Measurements from ENCODE around the gene CTXN1. TPM values are rescaled to one million over a fixed set of nuclear protein-coding genes. Genes with fewer than 3 reads are reported as not detected.

The CTXN1 gene
- total RNA-seq, 1 experiment from 2014 or later = 1.0 TPM

- Histone ChIP-seq H3K36me3 (no peaks in the 10 kb centered on the region; the same call in 1 of the 2 replicates), H3K9me3 (replicated peaks) (no peaks in the 10 kb centered on the region), H3K27ac (no peak overlapping the region), H3K4me1 (no peaks in the 10 kb centered on the region), H3K4me3 (no peak overlapping the region), H3K27me3 (no peaks in the 10 kb centered on the region)
- no peak for DNase-seq
Observed at GRCh38 chr19:7908078-7908699, 17.7 kb downstream of the CTXN1 start.

GRCh38 chr19:7907544-7907943 is 18.4 kb downstream of the CTXN1 start:
- Histone ChIP-seq H3K9me3 (replicated peaks) (no peaks in the 10 kb centered on the region), H3K4me1 (no peaks in the 10 kb centered on the region; the same call in 1 of the 2 replicates), H3K27ac (no peak overlapping the region), H3K4me3 (no peak overlapping the region), H3K36me3 (no peaks in the 10 kb centered on the region; the same call in 1 of the 2 replicates), H3K27me3 (no peaks in the 10 kb centered on the region)
- DNase-seq = no peak

GRCh38 chr19:7907122-7907521 is 18.8 kb downstream of the CTXN1 start:
- Histone ChIP-seq H3K4me1 (no peaks in the 10 kb centered on the region; the same call in 1 of the 2 replicates), H3K27me3 (no peaks in the 10 kb centered on the region), H3K4me3 (no peak overlapping the region), H3K36me3 (no peaks in the 10 kb centered on the region; the same call in 1 of the 2 replicates), H3K27ac (no peak overlapping the region), H3K9me3 (replicated peaks) (no peaks in the 10 kb centered on the region)
- DNase-seq = no peak

- Histone ChIP-seq H3K27me3 (no peaks in the 10 kb centered on the region), H3K27ac (no peak overlapping the region), H3K36me3 (no peaks in the 10 kb centered on the region), H3K4me3 (no peak overlapping the region), H3K4me1 (no peaks in the 10 kb centered on the region; the same call in 1 of the 2 replicates), H3K9me3 (replicated peaks) (no peaks in the 10 kb centered on the region)
- no peak for DNase-seq
Observed at GRCh38 chr19:7905859-7906258, 20.1 kb downstream of the CTXN1 start.

- no peaks in the 10 kb centered on the region for H3K9me3 ChIP-seq (replicated peaks)
- H3K36me3 ChIP-seq = no peaks in the 10 kb centered on the region
- no peak overlapping the region for H3K27ac ChIP-seq
- H3K4me1 ChIP-seq = no peaks in the 10 kb centered on the region; the same call in 1 of the 2 replicates
- no peaks in the 10 kb centered on the region for H3K27me3 ChIP-seq
- no peak for DNase-seq
- H3K4me3 ChIP-seq = no peak overlapping the region
Observed at GRCh38 chr19:7905268-7905667, 20.7 kb downstream of the CTXN1 start.

- Histone ChIP-seq H3K4me3 (peak overlapping the region; percentile 77), H3K27ac (peak overlapping the region; percentile 20), H3K27me3 (no peaks in the 10 kb centered on the region), H3K4me1 (no peaks in the 10 kb centered on the region; the same call in 1 of the 2 replicates), H3K36me3 (no peaks in the 10 kb centered on the region), H3K9me3 (replicated peaks) (no peaks in the 10 kb centered on the region)
- no peak for DNase-seq
Observed at GRCh38 chr19:7904074-7905020, 21.6 kb downstream of the CTXN1 start.

GRCh38 chr19:7903244-7904073 is 22.5 kb downstream of the CTXN1 start, which contains the start of gene MAP2K7:
Gene MAP2K7 (plus strand): TSS chr19:7903877. CDS start chr19:7903945, 68 bp downstream.
- no peaks in the 10 kb centered on the region; the same call in 1 of the 2 replicates for H3K4me1 ChIP-seq
- H3K36me3 ChIP-seq = no peaks in the 10 kb centered on the region
- H3K27me3 ChIP-seq = no peaks in the 10 kb centered on the region
- DNase-seq = peak; percentile 99
- peak within 1 kb of the TSS; percentile 36 for H3K27ac ChIP-seq
- peak within 1 kb of the TSS; percentile 77 for H3K4me3 ChIP-seq
- H3K9me3 ChIP-seq (replicated peaks) = no peaks in the 10 kb centered on the region

- Histone ChIP-seq H3K4me1 (no peaks in the 10 kb centered on the region; the same call in 1 of the 2 replicates), H3K27me3 (no peaks in the 10 kb centered on the region), H3K4me3 (peak overlapping the region; percentile 77), H3K27ac (peak overlapping the region; percentile 36; the same call in 1 of the 2 replicates), H3K36me3 (no peaks in the 10 kb centered on the region), H3K9me3 (replicated peaks) (no peaks in the 10 kb centered on the region)
- no peak for DNase-seq
Observed at GRCh38 chr19:7902796-7903243, 23.1 kb downstream of the CTXN1 start.

GRCh38 chr19:7901337-7901736 is 24.6 kb downstream of the CTXN1 start:
- H3K36me3 ChIP-seq = no peaks in the 10 kb centered on the region
- H3K27me3 ChIP-seq = no peaks in the 10 kb centered on the region
- H3K4me1 ChIP-seq = no peaks in the 10 kb centered on the region; the same call in 1 of the 2 replicates
- DNase-seq = no peak
- H3K9me3 ChIP-seq (replicated peaks) = no peaks in the 10 kb centered on the region
- H3K27ac ChIP-seq = no peak overlapping the region
- no peak overlapping the region for H3K4me3 ChIP-seq

- Histone ChIP-seq H3K4me3 (no peak overlapping the region), H3K27ac (no peak overlapping the region), H3K9me3 (replicated peaks) (no peaks in the 10 kb centered on the region), H3K4me1 (no peaks in the 10 kb centered on the region; the same call in 1 of the 2 replicates), H3K27me3 (no peaks in the 10 kb centered on the region), H3K36me3 (no peaks in the 10 kb centered on the region)
- no peak for DNase-seq
Observed at GRCh38 chr19:7900931-7901330, 25.0 kb downstream of the CTXN1 start.

- H3K9me3 ChIP-seq (replicated peaks) = no peaks in the 10 kb centered on the region
- no peak overlapping the region for H3K27ac ChIP-seq
- H3K36me3 ChIP-seq = no peaks in the 10 kb centered on the region
- H3K4me3 ChIP-seq = no peak overlapping the region
- DNase-seq = no peak
- no peaks in the 10 kb centered on the region; the same call in 1 of the 2 replicates for H3K4me1 ChIP-seq
- H3K27me3 ChIP-seq = no peaks in the 10 kb centered on the region
Observed at GRCh38 chr19:7900401-7900870, 25.5 kb downstream of the CTXN1 start.

GRCh38 chr19:7899751-7900378 is 26.1 kb downstream of the CTXN1 start:
- Histone ChIP-seq H3K4me3 (no peak overlapping the region), H3K27me3 (no peaks in the 10 kb centered on the region), H3K36me3 (no peaks in the 10 kb centered on the region), H3K27ac (no peak overlapping the region), H3K9me3 (replicated peaks) (no peaks in the 10 kb centered on the region), H3K4me1 (no peaks in the 10 kb centered on the region; the same call in 1 of the 2 replicates)
- DNase-seq = no peak

- Histone ChIP-seq H3K4me3 (no peak overlapping the region), H3K27me3 (no peaks in the 10 kb centered on the region), H3K4me1 (no peaks in the 10 kb centered on the region; the same call in 1 of the 2 replicates), H3K27ac (no peak overlapping the region), H3K9me3 (replicated peaks) (no peaks in the 10 kb centered on the region), H3K36me3 (no peaks in the 10 kb centered on the region)
- DNase-seq = no peak
Observed at GRCh38 chr19:7898967-7899366, 27.0 kb downstream of the CTXN1 start.

GRCh38 chr19:7897292-7897691 is 28.6 kb downstream of the CTXN1 start:
- H3K27me3 ChIP-seq = no peaks in the 10 kb centered on the region
- H3K36me3 ChIP-seq = no peaks in the 10 kb centered on the region
- no peak overlapping the region for H3K27ac ChIP-seq
- no peaks in the 10 kb centered on the region for H3K4me1 ChIP-seq
- H3K4me3 ChIP-seq = no peak overlapping the region
- DNase-seq = no peak
- H3K9me3 ChIP-seq (replicated peaks) = no peaks in the 10 kb centered on the region
